G401.6 (cell line): ENCODE data around the gene PLCG1.

ENCODE experiments used
- FAIRE-seq: peaks from 2 replicates; lab custom pipeline; 2012; peaks lifted over from hg19 to GRCh38; lab: Jason Lieb, UNC

Gene PLCG1

GRCh38 chr20:41142919-41143318 is 5.6 kb downstream of the PLCG1 start:
- no peak for FAIRE-seq

DNA sequence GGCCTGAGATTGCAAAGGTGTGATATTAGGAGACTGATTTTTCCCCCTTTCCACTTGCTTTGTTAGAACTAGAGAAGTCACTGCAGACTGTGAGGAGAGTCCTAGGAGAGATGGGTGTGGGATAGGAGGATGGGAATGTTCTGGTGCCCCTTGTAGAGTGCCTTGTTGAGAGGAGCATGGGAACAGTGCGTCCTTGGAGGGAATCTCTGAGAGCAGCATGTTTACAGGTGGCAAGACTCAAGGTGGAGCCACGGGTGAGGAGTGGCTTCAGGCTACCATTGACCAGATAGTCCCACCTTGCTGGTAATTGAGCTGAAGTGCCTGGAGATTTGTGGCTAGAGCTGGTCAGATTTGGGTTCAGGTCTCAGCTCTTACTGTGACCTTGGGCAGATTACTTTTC is 6.0 kb downstream of the PLCG1 start:
- no peak for FAIRE-seq

GRCh38 chr20:41145317-41145716 is 8.0 kb downstream of the PLCG1 start:
- no peak for FAIRE-seq

GRCh38 chr20:41145821-41146620 is 8.7 kb downstream of the PLCG1 start:
- no peak for FAIRE-seq

GRCh38 chr20:41147767-41148191 is 10.4 kb downstream of the PLCG1 start:
- no peak for FAIRE-seq

DNA sequence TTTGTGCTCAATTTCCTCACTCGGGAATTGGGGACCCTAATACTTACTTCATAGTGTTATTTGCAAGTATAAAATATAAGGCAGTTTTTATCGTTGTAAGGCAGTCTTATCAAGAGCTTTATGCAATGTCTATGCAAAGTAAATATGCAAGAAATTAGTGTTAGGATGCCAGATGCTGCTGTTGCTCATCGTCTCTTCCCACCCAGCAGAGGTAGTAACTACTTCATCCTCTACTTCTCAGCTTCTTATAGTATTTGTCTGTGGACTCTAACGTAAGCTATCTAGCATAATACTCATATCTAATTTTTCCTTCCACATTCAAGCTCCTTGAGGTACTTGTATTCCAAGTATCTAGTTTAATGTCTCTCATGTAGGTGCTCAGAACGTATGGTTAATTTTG is 11.6 kb downstream of the PLCG1 start:
- FAIRE-seq = no peak

GRCh38 chr20:41150664-41151063 is 13.3 kb downstream of the PLCG1 start:
- no peak for FAIRE-seq

DNA sequence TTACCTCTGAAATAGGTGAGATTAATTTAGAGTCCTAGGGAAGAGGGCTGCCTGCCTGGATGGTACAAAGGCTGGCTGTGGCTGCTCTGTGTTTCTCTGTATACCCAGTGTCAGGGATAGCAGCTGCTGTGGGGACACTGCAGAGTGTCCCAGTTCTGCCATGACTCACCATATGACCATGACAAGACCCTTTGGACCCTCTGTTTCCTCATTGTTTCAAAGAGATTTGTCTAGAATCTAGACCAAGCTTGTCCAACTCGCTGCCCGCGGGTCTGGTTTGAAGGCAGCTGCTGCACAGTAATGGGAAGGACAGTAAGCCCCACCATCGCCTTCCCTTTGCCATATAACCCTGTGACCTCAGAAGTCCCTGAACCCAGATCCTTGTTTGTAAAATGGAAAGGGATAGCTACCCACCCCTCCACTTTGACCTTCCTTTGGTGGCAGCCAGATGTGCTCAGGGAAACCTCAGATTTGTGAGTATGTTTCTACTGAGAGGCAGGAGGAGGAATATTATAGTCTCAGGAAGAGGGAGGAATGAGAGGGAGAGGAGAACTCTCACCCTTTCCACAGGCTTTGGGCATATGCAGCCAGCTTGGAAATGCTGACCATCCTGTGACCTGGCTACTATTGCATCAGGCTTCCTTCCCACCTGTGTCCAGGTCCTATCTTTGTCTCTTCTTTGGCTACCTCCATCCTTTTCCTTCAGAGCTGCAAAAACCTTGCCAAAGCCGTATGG is 14.0 kb downstream of the PLCG1 start:
- no peak for FAIRE-seq

GRCh38 chr20:41152108-41152757 is 14.9 kb downstream of the PLCG1 start:
- FAIRE-seq = no peak

- FAIRE-seq = no peak
Measured at GRCh38 chr20:41154436-41155176, 17.3 kb downstream of the PLCG1 start.

- no peak for FAIRE-seq
Measured at GRCh38 chr20:41155261-41155660, 17.9 kb downstream of the PLCG1 start.

- FAIRE-seq = no peak
Measured at GRCh38 chr20:41158082-41158625, 20.8 kb downstream of the PLCG1 start.

- FAIRE-seq = no peak
Measured at GRCh38 chr20:41159547-41159946, 22.2 kb downstream of the PLCG1 start.

DNA sequence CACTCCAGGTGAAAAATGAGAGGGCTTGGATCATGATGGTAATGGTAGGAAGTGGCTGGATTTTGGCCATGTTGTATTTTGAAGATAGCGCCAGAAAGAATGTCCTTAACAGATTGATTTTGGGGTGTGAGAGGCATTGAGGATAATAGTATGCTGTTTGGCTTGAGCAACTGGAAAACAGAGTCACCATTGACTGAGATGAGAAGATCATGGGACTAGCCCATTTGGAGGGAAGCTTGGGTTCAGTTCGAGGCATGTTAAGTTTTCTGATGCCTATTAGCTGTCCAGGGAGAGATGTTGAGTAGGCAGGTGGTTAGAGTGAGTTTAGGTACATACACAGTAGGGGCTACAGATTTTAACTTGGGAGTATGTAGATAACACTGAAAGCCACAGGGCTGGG is 23.3 kb downstream of the PLCG1 start:
- no peak for FAIRE-seq

DNA sequence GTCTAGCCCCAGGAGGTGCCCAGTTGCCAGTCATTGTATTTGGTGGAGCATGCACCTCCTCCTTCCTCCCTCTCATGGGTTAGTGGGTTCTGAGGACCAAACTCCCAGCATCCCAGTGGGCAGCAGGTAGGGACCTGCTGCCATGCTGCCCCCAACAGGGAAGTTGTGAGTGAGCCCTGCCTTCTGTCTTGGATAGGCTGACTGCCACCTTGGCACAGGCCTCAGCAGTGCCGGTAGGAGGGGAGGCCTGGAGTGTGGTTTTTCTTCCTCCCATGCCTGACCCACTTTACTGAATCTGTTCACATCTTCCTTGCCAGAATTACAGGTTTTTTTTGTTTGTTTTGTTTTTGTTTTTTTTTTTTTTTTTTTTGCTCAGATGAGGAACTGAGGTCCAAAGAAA is 24.5 kb downstream of the PLCG1 start:
- FAIRE-seq = no peak

DNA sequence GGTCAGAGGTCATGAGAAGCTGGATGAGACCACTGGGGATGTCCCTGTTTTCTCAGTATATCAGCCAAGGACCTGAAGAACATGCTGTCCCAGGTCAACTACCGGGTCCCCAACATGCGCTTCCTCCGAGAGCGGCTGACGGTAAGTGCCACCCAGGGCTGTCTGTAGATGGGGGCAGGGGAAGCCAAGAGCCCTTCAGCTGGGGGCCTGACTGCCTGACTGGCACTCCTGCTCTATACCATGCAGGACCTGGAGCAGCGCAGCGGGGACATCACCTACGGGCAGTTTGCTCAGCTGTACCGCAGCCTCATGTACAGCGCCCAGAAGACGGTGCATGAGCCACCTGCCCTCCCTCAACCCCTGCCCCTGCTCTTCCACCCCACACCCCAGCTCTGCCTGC is 25.1 kb downstream of the PLCG1 start:
- FAIRE-seq = no peak

- FAIRE-seq = no peak
Measured at GRCh38 chr20:41163821-41164220, 26.5 kb downstream of the PLCG1 start.

DNA sequence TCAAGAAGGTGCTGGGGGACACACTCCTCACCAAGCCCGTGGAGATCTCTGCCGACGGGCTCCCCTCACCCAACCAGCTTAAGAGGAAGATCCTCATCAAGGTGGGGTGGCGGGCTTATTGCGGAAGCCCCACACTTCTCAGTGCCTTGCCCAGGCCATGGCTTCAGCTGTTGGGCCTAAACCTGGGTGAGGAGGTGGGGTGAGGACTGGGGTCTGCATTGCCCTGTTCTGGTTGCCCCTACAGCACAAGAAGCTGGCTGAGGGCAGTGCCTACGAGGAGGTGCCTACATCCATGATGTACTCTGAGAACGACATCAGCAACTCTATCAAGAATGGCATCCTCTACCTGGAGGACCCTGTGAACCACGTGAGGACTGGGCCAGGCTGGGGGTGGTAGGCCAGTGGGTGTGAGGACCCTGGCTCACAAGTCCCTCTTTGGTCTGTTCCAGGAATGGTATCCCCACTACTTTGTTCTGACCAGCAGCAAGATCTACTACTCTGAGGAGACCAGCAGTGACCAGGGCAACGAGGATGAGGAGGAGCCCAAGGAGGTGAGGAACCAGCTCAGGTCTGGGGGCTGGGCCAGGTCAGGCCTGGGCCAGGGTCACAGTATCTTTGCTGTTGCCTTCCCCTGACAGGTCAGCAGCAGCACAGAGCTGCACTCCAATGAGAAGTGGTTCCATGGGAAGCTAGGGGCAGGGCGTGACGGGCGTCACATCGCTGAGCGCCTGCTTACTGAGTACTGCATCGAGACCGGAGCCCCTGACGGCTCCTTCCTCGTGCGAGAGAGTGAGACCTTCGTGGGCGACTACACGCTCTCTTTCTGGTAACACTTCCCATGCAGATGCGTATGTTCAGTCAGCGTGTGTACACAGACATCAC is 27.9 kb downstream of the PLCG1 start:
- FAIRE-seq = no peak

DNA sequence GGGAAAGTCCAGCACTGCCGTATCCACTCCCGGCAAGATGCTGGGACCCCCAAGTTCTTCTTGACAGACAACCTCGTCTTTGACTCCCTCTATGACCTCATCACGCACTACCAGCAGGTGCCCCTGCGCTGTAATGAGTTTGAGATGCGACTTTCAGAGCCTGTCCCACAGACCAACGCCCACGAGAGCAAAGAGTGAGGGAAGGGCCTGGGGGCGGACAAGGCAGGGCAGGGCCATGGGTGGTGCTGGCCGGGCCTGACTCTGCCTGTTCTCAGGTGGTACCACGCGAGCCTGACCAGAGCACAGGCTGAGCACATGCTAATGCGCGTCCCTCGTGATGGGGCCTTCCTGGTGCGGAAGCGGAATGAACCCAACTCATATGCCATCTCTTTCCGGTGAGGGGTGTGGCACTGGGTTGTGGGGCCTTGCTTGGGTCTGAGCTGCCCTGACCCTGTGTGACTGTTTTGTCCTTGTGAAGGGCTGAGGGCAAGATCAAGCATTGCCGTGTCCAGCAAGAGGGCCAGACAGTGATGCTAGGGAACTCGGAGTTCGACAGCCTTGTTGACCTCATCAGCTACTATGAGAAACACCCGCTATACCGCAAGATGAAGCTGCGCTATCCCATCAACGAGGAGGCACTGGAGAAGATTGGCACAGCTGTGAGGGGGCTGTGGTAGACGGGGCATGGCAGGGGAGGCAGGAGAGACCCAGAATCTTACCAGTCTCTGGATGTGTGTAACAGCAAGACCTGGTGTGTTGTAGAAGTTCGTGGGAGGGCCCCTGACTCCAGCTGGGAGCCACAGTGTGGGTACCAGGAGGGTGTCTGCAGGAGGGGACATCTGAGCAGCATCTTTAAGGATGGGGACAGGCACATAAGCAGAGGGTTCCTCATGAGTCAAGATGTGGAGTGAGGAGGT is 29.1 kb downstream of the PLCG1 start:
- no peak for FAIRE-seq

- no peak for FAIRE-seq
Measured at GRCh38 chr20:41167118-41167470, 29.8 kb downstream of the PLCG1 start.
